ENCODE results near the gene ZNF44.
"Not testable (repeated sequence)": the region's sequence is repeated elsewhere in the genome, so short reads cannot be mapped to it uniquely, and the experiment has no call there.

ZNF44 gene

DNA sequence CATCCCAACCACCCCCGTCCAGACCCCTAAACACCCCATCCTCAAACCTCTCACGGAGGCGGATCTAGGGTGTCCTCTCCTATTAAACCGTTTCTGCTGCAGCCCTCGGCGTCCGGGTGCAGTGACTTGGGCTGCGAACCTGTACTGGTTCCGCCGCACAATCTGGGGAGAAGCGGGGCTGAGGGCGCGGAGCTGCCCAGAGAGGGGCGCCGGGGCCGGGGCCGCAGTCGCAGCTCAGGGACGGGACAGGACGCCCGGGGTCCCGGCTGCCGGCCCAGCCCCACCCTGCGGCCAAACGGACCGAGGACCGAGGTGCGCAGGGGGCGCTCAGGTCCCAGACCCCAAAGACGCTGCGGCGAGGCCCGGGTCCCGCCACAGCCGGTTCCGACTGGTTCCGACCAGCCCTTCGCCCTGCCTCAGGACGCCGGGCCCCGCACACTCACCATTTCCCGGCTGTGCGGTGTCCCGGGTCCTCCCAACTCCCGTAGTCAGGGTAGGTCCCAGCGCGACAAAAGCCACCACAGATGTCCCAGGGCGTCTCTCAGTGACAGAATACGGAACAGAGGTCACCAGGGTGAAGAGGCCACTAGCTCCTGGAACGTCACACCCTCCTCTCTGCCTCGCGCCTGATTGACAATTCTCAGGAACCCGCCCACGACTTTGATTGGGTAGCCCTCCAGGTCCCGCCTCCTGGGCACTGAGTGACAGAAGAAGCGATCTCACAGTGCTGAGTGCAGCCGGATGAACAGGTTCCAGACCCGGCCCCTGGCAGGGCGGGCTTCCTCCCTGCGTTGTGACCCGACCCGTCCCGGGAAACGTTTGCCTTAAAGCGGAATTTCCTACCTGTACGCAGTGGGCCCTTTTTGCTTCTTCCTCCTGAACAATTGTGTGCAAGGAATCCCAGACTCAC lies at the start of gene ZNF44:
TSS of gene ZNF44 (minus strand) at position 635 of the 910 bp plus-strand sequence. CDS start at position 446, 189 bp downstream.
- DNase-seq (ENCODE audit: low read depth in 2 of 2) = peak; percentile 93 to 94

GRCh38 chr19:12333162-12334159 lies 38.8 kb upstream of the ZNF44 start, which contains the start of gene ZNF563:
ZNF563 (minus strand) TSS chr19:12333633; CDS start chr19:12333482, 151 bp downstream.
- peak; percentile 98 for DNase-seq (ENCODE audit: low read depth in 2 of 2)

DNA sequence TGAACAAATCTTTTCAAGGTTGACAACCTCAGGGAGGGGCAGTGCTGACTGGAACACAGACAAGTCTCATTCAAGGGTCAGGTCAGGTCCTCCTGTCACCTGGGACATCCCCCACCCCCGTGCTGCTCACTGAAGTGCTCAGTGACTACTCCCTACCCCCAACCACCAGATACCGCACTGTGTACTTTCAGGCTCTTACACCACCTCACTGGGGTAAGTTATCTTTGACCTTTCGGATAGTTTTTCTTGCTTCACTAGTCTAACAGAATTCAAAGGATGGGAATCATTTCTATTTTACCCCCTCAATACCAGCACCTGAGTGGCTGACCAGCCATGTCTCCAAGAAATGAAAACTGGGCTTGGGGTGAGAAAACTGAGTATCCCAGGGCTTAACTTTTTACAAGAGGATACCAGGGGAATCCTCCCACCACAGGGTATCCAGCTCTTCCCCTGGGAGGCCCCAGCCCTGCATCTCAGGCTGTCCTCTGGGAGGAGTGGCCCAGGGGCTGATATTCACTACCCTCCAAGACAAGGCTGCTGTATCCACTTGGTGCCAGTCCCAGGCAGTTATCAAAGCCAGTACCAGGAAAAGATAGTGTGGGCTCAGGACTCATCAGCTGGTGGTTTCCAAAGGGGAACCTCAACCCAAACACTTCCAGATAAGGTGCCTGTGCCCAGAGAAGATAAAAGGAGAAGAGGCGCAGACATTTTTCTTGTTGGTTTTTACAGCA lies 36.7 kb upstream of the ZNF44 start:
- peak; percentile 53 to 58 for DNase-seq (ENCODE audit: low read depth in 2 of 2)

GRCh38 chr19:12330340-12330739 lies 35.7 kb upstream of the ZNF44 start:
- no peak for DNase-seq (ENCODE audit: low read depth in 2 of 2)

DNA sequence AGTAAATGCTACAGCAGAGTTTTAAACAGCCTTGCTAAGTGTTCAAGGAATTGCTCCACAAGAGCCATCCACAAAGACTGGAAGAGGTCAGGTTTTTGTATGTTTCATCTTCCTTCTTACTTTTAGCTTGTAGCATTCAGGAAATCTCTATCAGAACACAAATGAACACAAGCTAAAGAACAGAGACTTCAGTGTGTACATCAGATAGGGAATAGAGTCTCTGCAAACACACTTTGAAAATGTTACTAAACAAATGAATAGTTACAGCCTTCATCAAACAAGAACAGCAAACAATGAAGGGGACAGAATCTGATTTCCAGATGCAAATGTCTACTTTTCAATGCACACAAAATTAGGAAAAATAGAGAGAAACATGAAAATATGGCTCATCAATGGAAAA lies 31.0 kb upstream of the ZNF44 start:
- DNase-seq (ENCODE audit: low read depth in 2 of 2) = no peak

- no peak for DNase-seq (ENCODE audit: low read depth in 2 of 2)
These were observed 24.2 kb upstream of the ZNF44 start for GRCh38 chr19:12318782-12319413.

- DNase-seq (ENCODE audit: low read depth in 2 of 2) = no peak
These were observed 19.9 kb upstream of the ZNF44 start for GRCh38 chr19:12314553-12314952.

DNA sequence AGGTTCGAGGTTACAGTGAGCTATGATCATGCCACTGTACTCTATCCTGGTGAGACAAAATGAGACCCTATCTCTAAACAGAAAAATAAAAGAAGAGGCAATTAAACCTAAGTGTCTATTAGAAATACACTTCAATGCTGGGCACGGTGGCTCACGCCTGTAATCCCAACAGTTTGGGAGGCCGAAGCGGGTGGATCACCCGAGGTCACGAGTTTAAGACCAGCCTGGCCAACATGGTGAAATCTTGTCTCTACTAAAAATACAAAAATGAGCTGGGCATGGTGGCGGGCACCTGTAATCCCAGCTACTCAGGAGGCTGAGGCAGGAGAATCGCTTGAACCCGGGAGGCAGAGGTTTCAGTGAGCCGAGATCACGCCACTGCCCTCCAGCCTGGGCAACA lies 14.2 kb upstream of the ZNF44 start:
- DNase-seq (ENCODE audit: low read depth in 2 of 2) = not testable (repeated sequence)

GRCh38 chr19:12295191-12295590 lies 508 bp upstream of the ZNF44 start:
- no peak for DNase-seq (ENCODE audit: low read depth in 2 of 2)

GRCh38 chr19:12293777-12294248 lies 870 bp downstream of the ZNF44 start:
- peak; percentile 16 to 40 for DNase-seq (ENCODE audit: low read depth in 2 of 2)

DNA sequence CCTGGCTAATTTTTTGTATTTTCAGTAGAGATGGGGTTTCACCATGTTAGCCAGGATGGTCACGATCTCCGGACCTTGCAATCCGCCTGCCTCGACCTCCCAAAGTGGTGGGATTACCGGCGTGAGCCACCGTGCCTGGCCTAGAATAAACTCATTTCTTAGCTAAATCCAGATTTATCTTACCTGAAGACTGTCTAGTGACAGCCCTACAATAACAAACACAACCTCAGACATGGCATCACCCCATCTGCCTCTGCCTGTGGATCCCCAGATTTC lies 5.0 kb downstream of the ZNF44 start:
- no peak for DNase-seq (ENCODE audit: low read depth in 2 of 2)

DNA sequence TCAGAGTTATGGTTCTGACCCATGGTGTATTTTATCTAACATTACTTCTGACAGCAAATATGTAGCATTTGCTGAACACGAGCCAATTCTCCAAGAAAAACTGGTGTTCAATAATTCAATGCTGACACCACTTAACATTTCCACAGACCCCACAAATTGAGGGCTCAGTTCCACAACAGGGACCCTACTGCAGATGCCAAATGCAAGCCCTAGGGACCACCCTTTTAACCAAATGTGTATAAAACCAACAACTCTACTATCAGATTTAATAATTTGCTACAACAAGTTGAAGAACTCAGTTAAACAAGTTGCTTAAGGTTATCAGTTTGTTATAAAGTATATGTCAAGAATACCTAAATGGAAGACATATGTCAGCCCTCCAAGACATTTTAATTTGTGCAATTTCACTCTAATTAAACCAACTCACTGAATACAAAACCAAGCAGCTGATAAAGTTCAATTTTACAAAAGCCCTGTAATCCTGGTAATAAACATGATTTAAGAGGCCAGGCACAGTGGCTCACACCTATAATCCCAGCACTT lies 6.7 kb downstream of the ZNF44 start:
- no peak for DNase-seq (ENCODE audit: low read depth in 2 of 2)

GRCh38 chr19:12284631-12285030 lies 10.1 kb downstream of the ZNF44 start:
- no peak for DNase-seq (ENCODE audit: low read depth in 2 of 2)

DNA sequence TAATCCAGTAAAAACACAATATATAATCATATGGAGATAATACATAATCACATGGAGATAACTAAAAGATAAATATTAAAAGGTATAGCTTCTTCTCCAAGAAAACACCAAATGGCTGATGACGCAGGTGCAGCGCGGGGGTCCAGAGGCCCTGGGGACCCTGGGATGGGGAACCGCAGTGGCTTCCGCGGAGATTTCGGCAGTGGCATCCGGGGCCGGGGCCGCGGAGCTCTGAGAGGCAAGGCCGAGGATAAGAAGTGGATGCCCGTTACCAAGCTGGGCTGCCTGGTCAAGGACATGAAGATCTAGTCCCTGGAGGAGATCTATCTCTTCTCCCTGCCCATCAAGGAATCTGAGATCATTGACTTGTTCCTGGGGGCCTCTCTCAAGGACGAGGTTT lies 10.5 kb downstream of the ZNF44 start:
- no peak for DNase-seq (ENCODE audit: low read depth in 2 of 2)

DNA sequence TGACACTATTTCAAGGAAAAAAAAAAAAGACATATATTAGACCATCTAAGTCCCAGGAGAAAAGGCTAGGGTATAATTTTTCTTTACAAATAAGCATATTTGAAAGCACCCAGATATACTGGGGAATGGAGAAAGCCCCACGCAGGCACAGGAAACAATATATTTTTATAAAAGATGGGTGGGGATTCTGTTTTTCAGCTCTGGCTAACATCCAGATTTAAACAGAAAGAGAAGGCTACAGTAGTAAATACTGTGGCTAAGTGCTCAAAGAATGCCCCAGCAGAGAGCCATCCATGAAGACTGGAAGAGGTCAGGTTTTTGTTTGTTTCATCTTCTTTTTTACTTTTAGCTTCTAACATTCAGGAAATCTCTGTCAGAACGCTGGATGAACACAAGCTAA lies 16.0 kb downstream of the ZNF44 start:
- no peak for DNase-seq (ENCODE audit: low read depth in 2 of 2)

DNA sequence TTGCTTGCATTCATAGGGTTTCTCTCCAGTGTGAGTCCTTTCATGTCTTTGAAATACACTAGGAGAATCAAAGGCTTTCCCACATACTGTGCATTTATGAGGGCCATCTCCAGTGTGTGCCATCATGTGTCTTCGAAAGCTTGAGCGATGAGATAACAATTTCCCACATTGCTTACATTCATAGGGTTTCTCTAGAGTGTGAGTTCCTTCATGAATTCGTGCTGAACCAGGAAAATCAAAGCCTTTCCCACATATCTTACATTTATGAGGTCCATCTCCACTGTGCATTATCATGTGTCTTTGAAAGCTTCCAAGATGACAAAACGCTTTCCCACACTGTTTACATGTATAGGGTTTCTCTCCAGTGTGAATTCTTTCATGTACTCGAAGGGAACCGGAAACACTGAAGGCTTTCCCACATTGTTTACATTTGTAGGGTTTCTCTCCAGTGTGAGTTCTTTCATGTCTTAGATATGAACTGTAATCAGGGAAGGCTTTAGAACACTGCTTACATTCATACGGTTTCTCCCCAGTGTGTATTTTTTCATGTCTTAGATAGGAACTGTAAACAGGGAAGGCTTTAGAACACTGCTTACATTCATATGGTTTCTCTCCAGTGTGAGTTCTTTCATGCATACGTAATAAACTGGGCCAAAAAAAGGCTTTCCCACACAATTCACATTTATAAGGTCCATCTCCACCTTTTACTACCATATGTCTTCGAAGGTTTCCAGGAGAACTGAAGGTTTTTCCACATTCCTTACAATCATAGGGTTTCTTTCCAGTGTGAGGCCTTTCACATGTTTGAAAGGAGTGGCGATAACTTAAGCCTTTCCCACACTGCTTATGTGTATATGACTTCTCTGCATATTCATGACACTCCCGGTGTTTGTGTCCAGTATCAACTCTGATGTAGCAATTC lies 21.4 kb downstream of the ZNF44 start:
- no peak for DNase-seq (ENCODE audit: low read depth in 2 of 2)

- no peak for DNase-seq (ENCODE audit: low read depth in 2 of 2)
These were observed 22.3 kb downstream of the ZNF44 start for GRCh38 chr19:12272386-12272785.

GRCh38 chr19:12270854-12271253 lies 23.8 kb downstream of the ZNF44 start:
- DNase-seq (ENCODE audit: low read depth in 2 of 2) = no peak

- no peak for DNase-seq (ENCODE audit: low read depth in 2 of 2)
These were observed 28.6 kb downstream of the ZNF44 start for GRCh38 chr19:12265921-12266704.
